ENCODE data around the gene OR14J1.
"Not testable (repeated sequence)": the region's sequence is repeated elsewhere in the genome, so short reads cannot be mapped to it uniquely, and the experiment has no call there.

OR14J1 gene

GRCh38 chr6:29301316-29301715, at the start of gene OR14J1:
Gene OR14J1, plus strand, starts transcription at chr6:29301701. Its CDS starts 4,989 bp downstream, at chr6:29306690.
- Histone ChIP-seq H3K4me1 (ENCODE audit: insufficient read depth, low read length) (no peaks in the 10 kb centered on the region), H3K27me3 (ENCODE audit: control insufficient read depth in 1 of 2, insufficient read depth in 2 of 2, low read length in 2 of 2) (no peaks in the 10 kb centered on the region), H3K27ac (ENCODE audit: low read depth, low read length) (no peak within 1 kb of the TSS), H3K9me3 (ENCODE audit: low read length) (no peaks in the 10 kb centered on the region), H3K4me3 (ENCODE audit: low read depth in 1 of 2, low read length in 2 of 2) (no peak within 1 kb of the TSS), H3K36me3 (ENCODE audit: insufficient read depth, low read length) (no peaks in the 10 kb centered on the region), H3K9ac (ENCODE audit: low read length) (no peak within 1 kb of the TSS)

GRCh38 chr6:29251736-29252135, 49.8 kb upstream of the OR14J1 start:
- Histone ChIP-seq H3K4me1 (ENCODE audit: insufficient read depth, low read length) (no peaks in the 10 kb centered on the region), H3K36me3 (ENCODE audit: insufficient read depth, low read length) (no peaks in the 10 kb centered on the region), H3K9me3 (ENCODE audit: low read length) (no peaks in the 10 kb centered on the region)

GRCh38 chr6:29255530-29255929, 46.0 kb upstream of the OR14J1 start:
- Histone ChIP-seq H3K27me3 (ENCODE audit: control insufficient read depth in 1 of 2, insufficient read depth in 2 of 2, low read length in 2 of 2) (no peaks in the 10 kb centered on the region), H3K4me1 (ENCODE audit: insufficient read depth, low read length) (no peaks in the 10 kb centered on the region), H3K36me3 (ENCODE audit: insufficient read depth, low read length) (no peaks in the 10 kb centered on the region), H3K27ac (ENCODE audit: low read depth, low read length) (no peak overlapping the region), H3K9ac (ENCODE audit: low read length) (no peak overlapping the region), H3K9me3 (ENCODE audit: low read length) (no peaks in the 10 kb centered on the region), H3K4me3 (ENCODE audit: low read depth in 1 of 2, low read length in 2 of 2) (no peak overlapping the region)

More at GRCh38 chr6:29251736-29252135, 49.8 kb upstream of the OR14J1 start:
- no peak overlapping the region for H3K9ac ChIP-seq (ENCODE audit: low read length)
- H3K27me3 ChIP-seq (ENCODE audit: control insufficient read depth in 1 of 2, insufficient read depth in 2 of 2, low read length in 2 of 2) = no peaks in the 10 kb centered on the region
- H3K4me3 ChIP-seq (ENCODE audit: low read depth in 1 of 2, low read length in 2 of 2) = no peak overlapping the region
- no peak overlapping the region for H3K27ac ChIP-seq (ENCODE audit: low read depth, low read length)

GRCh38 chr6:29259721-29260120, 41.8 kb upstream of the OR14J1 start:
- Histone ChIP-seq H3K36me3 (ENCODE audit: insufficient read depth, low read length) (no peaks in the 10 kb centered on the region), H3K27ac (ENCODE audit: low read depth, low read length) (no peak overlapping the region), H3K9ac (ENCODE audit: low read length) (no peak overlapping the region), H3K27me3 (ENCODE audit: control insufficient read depth in 1 of 2, insufficient read depth in 2 of 2, low read length in 2 of 2) (no peaks in the 10 kb centered on the region), H3K4me1 (ENCODE audit: insufficient read depth, low read length) (no peaks in the 10 kb centered on the region), H3K9me3 (ENCODE audit: low read length) (no peaks in the 10 kb centered on the region), H3K4me3 (ENCODE audit: low read depth in 1 of 2, low read length in 2 of 2) (no peak overlapping the region)

GRCh38 chr6:29263001-29263400, 38.5 kb upstream of the OR14J1 start:
- no peaks in the 10 kb centered on the region for H3K36me3 ChIP-seq (ENCODE audit: insufficient read depth, low read length)
- no peak overlapping the region for H3K9ac ChIP-seq (ENCODE audit: low read length)
- no peaks in the 10 kb centered on the region for H3K27me3 ChIP-seq (ENCODE audit: control insufficient read depth in 1 of 2, insufficient read depth in 2 of 2, low read length in 2 of 2)
- H3K27ac ChIP-seq (ENCODE audit: low read depth, low read length) = no peak overlapping the region
- H3K4me1 ChIP-seq (ENCODE audit: insufficient read depth, low read length) = no peaks in the 10 kb centered on the region
- H3K4me3 ChIP-seq (ENCODE audit: low read depth in 1 of 2, low read length in 2 of 2) = no peak overlapping the region
- H3K9me3 ChIP-seq (ENCODE audit: low read length) = no peaks in the 10 kb centered on the region

- no peaks in the 10 kb centered on the region for H3K36me3 ChIP-seq (ENCODE audit: insufficient read depth, low read length)
- no peaks in the 10 kb centered on the region for H3K9me3 ChIP-seq (ENCODE audit: low read length)
- H3K4me1 ChIP-seq (ENCODE audit: insufficient read depth, low read length) = no peaks in the 10 kb centered on the region
- H3K27ac ChIP-seq (ENCODE audit: low read depth, low read length) = no peak overlapping the region
- no peaks in the 10 kb centered on the region for H3K27me3 ChIP-seq (ENCODE audit: control insufficient read depth in 1 of 2, insufficient read depth in 2 of 2, low read length in 2 of 2)
- H3K9ac ChIP-seq (ENCODE audit: low read length) = no peak overlapping the region
- H3K4me3 ChIP-seq (ENCODE audit: low read depth in 1 of 2, low read length in 2 of 2) = no peak overlapping the region
Measured at GRCh38 chr6:29294499-29294914, 7.0 kb upstream of the OR14J1 start.

GRCh38 chr6:29295181-29295585, 6.3 kb upstream of the OR14J1 start:
- no peaks in the 10 kb centered on the region for H3K4me1 ChIP-seq (ENCODE audit: insufficient read depth, low read length)
- no peaks in the 10 kb centered on the region for H3K36me3 ChIP-seq (ENCODE audit: insufficient read depth, low read length)
- H3K27me3 ChIP-seq (ENCODE audit: control insufficient read depth in 1 of 2, insufficient read depth in 2 of 2, low read length in 2 of 2) = no peaks in the 10 kb centered on the region
- H3K4me3 ChIP-seq (ENCODE audit: low read depth in 1 of 2, low read length in 2 of 2) = no peak overlapping the region
- H3K9ac ChIP-seq (ENCODE audit: low read length) = no peak overlapping the region
- no peaks in the 10 kb centered on the region for H3K9me3 ChIP-seq (ENCODE audit: low read length)
- no peak overlapping the region for H3K27ac ChIP-seq (ENCODE audit: low read depth, low read length)

- Histone ChIP-seq H3K9me3 (ENCODE audit: low read length) (no peaks in the 10 kb centered on the region), H3K36me3 (ENCODE audit: insufficient read depth, low read length) (no peaks in the 10 kb centered on the region), H3K27me3 (ENCODE audit: control insufficient read depth in 1 of 2, insufficient read depth in 2 of 2, low read length in 2 of 2) (no peaks in the 10 kb centered on the region), H3K4me3 (ENCODE audit: low read depth in 1 of 2, low read length in 2 of 2) (no peak overlapping the region), H3K27ac (ENCODE audit: low read depth, low read length) (no peak overlapping the region), H3K4me1 (ENCODE audit: insufficient read depth, low read length) (no peaks in the 10 kb centered on the region), H3K9ac (ENCODE audit: low read length) (no peak overlapping the region)
Measured at GRCh38 chr6:29295623-29296022, 5.9 kb upstream of the OR14J1 start.

GRCh38 chr6:29319931-29320330, 18.4 kb downstream of the OR14J1 start:
- Histone ChIP-seq H3K27ac (ENCODE audit: low read depth, low read length) (no peak overlapping the region), H3K27me3 (ENCODE audit: control insufficient read depth in 1 of 2, insufficient read depth in 2 of 2, low read length in 2 of 2) (no peaks in the 10 kb centered on the region), H3K4me3 (ENCODE audit: low read depth in 1 of 2, low read length in 2 of 2) (no peak overlapping the region), H3K36me3 (ENCODE audit: insufficient read depth, low read length) (no peaks in the 10 kb centered on the region), H3K9ac (ENCODE audit: low read length) (no peak overlapping the region), H3K9me3 (ENCODE audit: low read length) (no peaks in the 10 kb centered on the region), H3K4me1 (ENCODE audit: insufficient read depth, low read length) (no peaks in the 10 kb centered on the region)

- not testable (repeated sequence) for H3K9me3 ChIP-seq (ENCODE audit: low read length); H3K27me3 ChIP-seq (ENCODE audit: control insufficient read depth in 1 of 2, insufficient read depth in 2 of 2, low read length in 2 of 2); H3K36me3 ChIP-seq (ENCODE audit: insufficient read depth, low read length); H3K4me3 ChIP-seq (ENCODE audit: low read depth in 1 of 2, low read length in 2 of 2); H3K4me1 ChIP-seq (ENCODE audit: insufficient read depth, low read length); H3K27ac ChIP-seq (ENCODE audit: low read depth, low read length); H3K9ac ChIP-seq (ENCODE audit: low read length)
Measured at GRCh38 chr6:29323332-29323731, 21.8 kb downstream of the OR14J1 start.

- no peaks in the 10 kb centered on the region for H3K36me3 ChIP-seq (ENCODE audit: insufficient read depth, low read length)
- H3K27me3 ChIP-seq (ENCODE audit: control insufficient read depth in 1 of 2, insufficient read depth in 2 of 2, low read length in 2 of 2) = no peaks in the 10 kb centered on the region
- no peak overlapping the region for H3K9ac ChIP-seq (ENCODE audit: low read length)
- no peaks in the 10 kb centered on the region for H3K4me1 ChIP-seq (ENCODE audit: insufficient read depth, low read length)
- no peak overlapping the region for H3K4me3 ChIP-seq (ENCODE audit: low read depth in 1 of 2, low read length in 2 of 2)
- no peak overlapping the region for H3K27ac ChIP-seq (ENCODE audit: low read depth, low read length)
- H3K9me3 ChIP-seq (ENCODE audit: low read length) = no peaks in the 10 kb centered on the region
Measured at GRCh38 chr6:29325777-29326176, 24.3 kb downstream of the OR14J1 start.

- Histone ChIP-seq H3K9me3 (ENCODE audit: low read length) (no peaks in the 10 kb centered on the region), H3K4me3 (ENCODE audit: low read depth in 1 of 2, low read length in 2 of 2) (no peak overlapping the region), H3K27me3 (ENCODE audit: control insufficient read depth in 1 of 2, insufficient read depth in 2 of 2, low read length in 2 of 2) (no peaks in the 10 kb centered on the region), H3K9ac (ENCODE audit: low read length) (no peak overlapping the region), H3K36me3 (ENCODE audit: insufficient read depth, low read length) (no peaks in the 10 kb centered on the region), H3K4me1 (ENCODE audit: insufficient read depth, low read length) (no peaks in the 10 kb centered on the region), H3K27ac (ENCODE audit: low read depth, low read length) (no peak overlapping the region)
Measured at GRCh38 chr6:29332676-29333075, 31.2 kb downstream of the OR14J1 start.

Measured in muscle layer of colon (tissue), 2 donors.